Neuron (in vitro differentiated cells): ENCODE measurements around the gene HYAL2.
"Not testable (repeated sequence)": the region's sequence is repeated elsewhere in the genome, so short reads cannot be mapped to it uniquely, and the experiment has no call there.

ENCODE experiments used
- H2AFZ ChIP-seq: one replicate; pipeline ENCODE4 v1.6.1; 2013; ENCODE audit warnings: low read depth, mild to moderate bottlenecking, inconsistent platforms, low read length, moderate library complexity
- H3K27me3 ChIP-seq: one replicate; pipeline ENCODE4 v1.6.1; 2013; ENCODE audit warnings: low read length; ENCODE audit not compliant: insufficient read depth
- H3K36me3 ChIP-seq: one replicate; pipeline ENCODE4 v1.6.1; 2013; ENCODE audit warnings: low read length; ENCODE audit not compliant: insufficient read depth
- H3K4me1 ChIP-seq: one replicate; pipeline ENCODE4 v1.6.1; 2013; ENCODE audit warnings: low read length; ENCODE audit not compliant: insufficient read depth
- H3K4me3 ChIP-seq: 2 replicates; pipeline ENCODE4 v1.5.1; 2013; ENCODE audit warnings: mild to moderate bottlenecking, low read length, moderate library complexity
- H3K9me3 ChIP-seq: one replicate; pipeline ENCODE4 v1.6.1; 2013; ENCODE audit warnings: low read length

HYAL2 gene

GRCh38 chr3:50320853-50321335 lies 1.7 kb downstream of the HYAL2 start:
- peaks cover 30% of the 10 kb centered on the region for H3K4me1 ChIP-seq
- peaks cover 2% of the 10 kb centered on the region for H3K9me3 ChIP-seq
- peak overlapping the region; percentile 74 for H3K4me3 ChIP-seq
- no peaks in the 10 kb centered on the region for H3K27me3 ChIP-seq
- H2AFZ ChIP-seq, result peak overlapping the region; percentile 36
- H3K36me3 ChIP-seq, result peaks cover 44% of the 10 kb centered on the region

GRCh38 chr3:50319894-50320625 lies 2.5 kb downstream of the HYAL2 start:
- Histone ChIP-seq H2AFZ (no peak overlapping the region), H3K4me3 (peak overlapping the region; percentile 74), H3K27me3 (no peaks in the 10 kb centered on the region), H3K9me3 (peaks cover 2% of the 10 kb centered on the region), H3K4me1 (peaks cover 30% of the 10 kb centered on the region), H3K36me3 (peaks cover 37% of the 10 kb centered on the region)

- Histone ChIP-seq H3K27me3 (no peaks in the 10 kb centered on the region), H3K4me3 (no peak overlapping the region), H2AFZ (no peak overlapping the region), H3K9me3 (peaks cover 2% of the 10 kb centered on the region), H3K4me1 (peaks cover 26% of the 10 kb centered on the region), H3K36me3 (peaks cover 38% of the 10 kb centered on the region)
Observed at GRCh38 chr3:50319181-50319893, 3.2 kb downstream of the HYAL2 start.

- H3K4me1 ChIP-seq, result peaks cover 25% of the 10 kb centered on the region
- H3K27me3 ChIP-seq, result no peaks in the 10 kb centered on the region
- H3K36me3 ChIP-seq, result peaks cover 42% of the 10 kb centered on the region
- H2AFZ ChIP-seq, result no peak overlapping the region
- no peak overlapping the region for H3K4me3 ChIP-seq
- peaks cover 2% of the 10 kb centered on the region for H3K9me3 ChIP-seq
Observed at GRCh38 chr3:50318615-50319014, 3.9 kb downstream of the HYAL2 start.

GRCh38 chr3:50318163-50318562 lies 4.4 kb downstream of the HYAL2 start:
- H3K36me3 ChIP-seq, result peaks cover 43% of the 10 kb centered on the region
- peaks cover 25% of the 10 kb centered on the region for H3K4me1 ChIP-seq
- no peaks in the 10 kb centered on the region for H3K27me3 ChIP-seq
- H3K4me3 ChIP-seq, result no peak overlapping the region
- H3K9me3 ChIP-seq, result peaks cover 2% of the 10 kb centered on the region
- H2AFZ ChIP-seq, result no peak overlapping the region

GRCh38 chr3:50317300-50317699 lies 5.2 kb downstream of the HYAL2 start:
- no peak overlapping the region for H3K4me3 ChIP-seq
- H2AFZ ChIP-seq, result no peak overlapping the region
- H3K27me3 ChIP-seq, result no peaks in the 10 kb centered on the region
- H3K36me3 ChIP-seq, result peaks cover 44% of the 10 kb centered on the region
- peaks cover 25% of the 10 kb centered on the region for H3K4me1 ChIP-seq
- H3K9me3 ChIP-seq, result peaks cover 2% of the 10 kb centered on the region

GRCh38 chr3:50316657-50317242 lies 5.8 kb downstream of the HYAL2 start:
- H3K27me3 ChIP-seq, result no peaks in the 10 kb centered on the region
- H3K4me3 ChIP-seq, result no peak overlapping the region
- peaks cover 20% of the 10 kb centered on the region for H3K4me1 ChIP-seq
- H3K36me3 ChIP-seq, result peaks cover 44% of the 10 kb centered on the region
- peaks cover 2% of the 10 kb centered on the region for H3K9me3 ChIP-seq
- H2AFZ ChIP-seq, result no peak overlapping the region

GRCh38 chr3:50314816-50315215 lies 7.7 kb downstream of the HYAL2 start:
- Histone ChIP-seq H3K27me3 (no peaks in the 10 kb centered on the region), H3K4me1 (peaks cover 10% of the 10 kb centered on the region), H3K4me3 (no peak overlapping the region), H3K36me3 (peaks cover 41% of the 10 kb centered on the region), H3K9me3 (peaks cover 2% of the 10 kb centered on the region), H2AFZ (no peak overlapping the region)

GRCh38 chr3:50314342-50314741 lies 8.2 kb downstream of the HYAL2 start:
- peaks cover 5% of the 10 kb centered on the region for H3K4me1 ChIP-seq
- peaks cover 39% of the 10 kb centered on the region for H3K36me3 ChIP-seq
- H2AFZ ChIP-seq, result no peak overlapping the region
- no peak overlapping the region for H3K4me3 ChIP-seq
- peaks cover 6% of the 10 kb centered on the region for H3K9me3 ChIP-seq
- H3K27me3 ChIP-seq, result no peaks in the 10 kb centered on the region

GRCh38 chr3:50312041-50312440 lies 10.5 kb downstream of the HYAL2 start:
- not testable (repeated sequence) for H3K4me1 ChIP-seq, H3K4me3 ChIP-seq, H2AFZ ChIP-seq, H3K27me3 ChIP-seq
- Histone ChIP-seq H3K36me3 (peaks cover 19% of the 10 kb centered on the region), H3K9me3 (peaks cover 10% of the 10 kb centered on the region)

GRCh38 chr3:50304601-50305000 lies 17.9 kb downstream of the HYAL2 start:
- no peak overlapping the region for H3K4me3 ChIP-seq
- H3K36me3 ChIP-seq, result peaks cover under 1% of the 10 kb centered on the region

GRCh38 chr3:50303013-50303815 lies 19.3 kb downstream of the HYAL2 start, which contains the start of gene HYAL1:
TSS of gene HYAL1 (minus strand) at chr3:50303574. CDS start at chr3:50302956, 618 bp downstream.
- Histone ChIP-seq H3K4me3 (no peak within 1 kb of the TSS), H3K4me1 (peaks cover 16% of the 10 kb centered on the region), H3K9me3 (no peaks in the 10 kb centered on the region), H3K27me3 (no peaks in the 10 kb centered on the region), H3K36me3 (no peaks in the 10 kb centered on the region), H2AFZ (no peak within 1 kb of the TSS)

More at GRCh38 chr3:50304601-50305000, 17.9 kb downstream of the HYAL2 start:
- H3K4me1 ChIP-seq, result peaks cover 12% of the 10 kb centered on the region
- H3K9me3 ChIP-seq, result peaks cover 6% of the 10 kb centered on the region
- no peak overlapping the region for H2AFZ ChIP-seq
- no peaks in the 10 kb centered on the region for H3K27me3 ChIP-seq
